Measurements from ENCODE around the gene C11orf65. TPM values are rescaled to one million over a fixed set of nuclear protein-coding genes. Genes with fewer than 3 reads are reported as not detected.

C11orf65 gene
- total RNA-seq, 1 experiment from 2014 or later = 1.3 TPM

- ChIA-PET RAD21 (ENCODE audit: low non-redundant PET in 1 of 2, low total read pairs in 2 of 2, uncharacterized antibody in 2 of 2, unreplicated experiment in 2 of 2) (no interaction called here), CTCF (no interaction called here), POLR2A (no interaction called here)
- intact Hi-C loops (cut with micrococcal nuclease) = no loop called here
- ATAC-seq = no peak
- H3K4me2 ChIP-seq (ENCODE audit: low read length) = no peak overlapping the region
- H3K4me1 ChIP-seq (ENCODE audit: control insufficient read depth in 1 of 2, insufficient read depth in 2 of 2, low read length in 2 of 2) = no peaks in the 10 kb centered on the region
- TF ChIP-seq REST (IDR thresholded peaks at IDR 0.05; ENCODE audit: low read depth) (no peak), ZNF274 (IDR thresholded peaks at IDR 0.05; ENCODE audit: low read depth, low read length) (no peak), FOSL1 (IDR thresholded peaks at IDR 0.05; ENCODE audit: low read depth) (no peak), EZH2phosphoT487 (IDR thresholded peaks at IDR 0.05; ENCODE audit: borderline replicate concordance) (no peak), RAD21 (IDR thresholded peaks at IDR 0.05; ENCODE audit: low read depth) (no peak), SP1 (IDR thresholded peaks at IDR 0.05; ENCODE audit: low read depth) (no peak), YY1 (IDR thresholded peaks at IDR 0.05; ENCODE audit: extremely low read depth, insufficient replicate concordance, low read depth, low read length) (no peak), ZBTB33 (IDR thresholded peaks at IDR 0.05; ENCODE audit: extremely low read depth, insufficient replicate concordance, low read length) (no peak), EGR1 (IDR thresholded peaks at IDR 0.05; ENCODE audit: low read depth) (no peak), CBX3 (IDR thresholded peaks at IDR 0.05; ENCODE audit: low read depth) (no peak), TCF7L2 (IDR thresholded peaks at IDR 0.05; ENCODE audit: borderline replicate concordance, extremely low read depth, insufficient read depth, insufficient read length) (no peak), POLR2A (IDR thresholded peaks at IDR 0.05; ENCODE audit: borderline replicate concordance, extremely low read depth, insufficient read depth, insufficient read length) (no peak), POLR2AphosphoS5 (IDR thresholded peaks at IDR 0.05; ENCODE audit: low read depth, low read length) (no peak)
- no peak overlapping the region for H3K27ac ChIP-seq (ENCODE audit: low read depth, low read length)
- BruUV-seq (replicated peaks) = no TSS peak
- no peak overlapping the region for H2AFZ ChIP-seq (ENCODE audit: low read depth, low read length, poor library complexity, severe bottlenecking)
- no peak for DNase-seq (ENCODE audit: low read depth, low spot score)
- H3K9ac ChIP-seq (ENCODE audit: low read length) = no peak overlapping the region
- H4K20me1 ChIP-seq (ENCODE audit: insufficient read depth) = no peaks in the 10 kb centered on the region
- H3K4me3 ChIP-seq (replicated peaks in 1 of 2; ENCODE audit: low read depth in 1 of 2, low read length in 2 of 2) = no peak overlapping the region
- no peaks in the 10 kb centered on the region for H3K27me3 ChIP-seq (ENCODE audit: insufficient read depth, low read length)
- no peaks in the 10 kb centered on the region for H3K79me2 ChIP-seq (ENCODE audit: insufficient read depth, low read length)
- H3K9me2 ChIP-seq (ENCODE audit: insufficient read depth) = no peaks in the 10 kb centered on the region
- H3K9me3 ChIP-seq (ENCODE audit: control insufficient read depth in 1 of 2, insufficient read depth in 1 of 2, low read depth in 1 of 2, low read length in 2 of 2) = no peaks in the 10 kb centered on the region
- H3K36me3 ChIP-seq (ENCODE audit: control insufficient read depth in 1 of 2, insufficient read depth in 2 of 2, low read length in 2 of 2) = no peaks in the 10 kb centered on the region
These were observed 34.5 kb downstream of the C11orf65 start for GRCh38 chr11:108432783-108433182.

Data from HCT116 (cell line).